H9 (cell line): ENCODE measurements around the gene CLC. TPM values are rescaled to one million over a fixed set of nuclear protein-coding genes. Genes with fewer than 3 reads are reported as not detected.

Source experiments
- DNase-seq: peaks from one replicate; pipeline ENCODE4 v3.0.0-alpha.2; 2017
- H2AFZ ChIP-seq: one replicate; pipeline ENCODE4 v1.6.1; 2013; ENCODE audit warnings: mild to moderate bottlenecking, low read length, control low read depth, moderate library complexity
- H2AK5ac ChIP-seq: 2 replicates; pipeline ENCODE4 v1.6.1; 2013; ENCODE audit warnings: low read length, control low read depth, mixed read lengths; ENCODE audit not compliant: insufficient read length
- H2BK120ac ChIP-seq: one replicate; pipeline ENCODE4 v1.6.1; 2013; ENCODE audit warnings: low read depth, mild to moderate bottlenecking, low read length, control low read depth, inconsistent platforms; ENCODE audit not compliant: poor library complexity, severe bottlenecking
- H2BK12ac ChIP-seq: 2 replicates; pipeline ENCODE4 v1.6.1; 2013; ENCODE audit warnings: low read length, control low read depth, mixed read lengths, low read depth; ENCODE audit not compliant: insufficient read length
- H2BK15ac ChIP-seq: 2 replicates; pipeline ENCODE4 v1.6.1; 2013; ENCODE audit warnings: low read depth, low read length, control low read depth
- H2BK20ac ChIP-seq: one replicate; pipeline ENCODE4 v1.6.1; 2013; ENCODE audit warnings: low read depth, mild to moderate bottlenecking, low read length, control low read depth, inconsistent platforms; ENCODE audit not compliant: poor library complexity, severe bottlenecking
- H2BK5ac ChIP-seq: 2 replicates; pipeline ENCODE4 v1.6.1; 2013; ENCODE audit warnings: low read length, control low read depth, mixed read lengths; ENCODE audit not compliant: insufficient read length
- H3K14ac ChIP-seq: 2 replicates; pipeline ENCODE4 v1.6.1; 2013; ENCODE audit warnings: low read length, control low read depth; ENCODE audit not compliant: insufficient read depth
- H3K18ac ChIP-seq: 2 replicates; pipeline ENCODE4 v1.6.1; 2013; ENCODE audit warnings: low read depth, mild to moderate bottlenecking, mixed read lengths, low read length, control low read depth; ENCODE audit not compliant: insufficient read length
- H3K23ac ChIP-seq: 2 replicates; pipeline ENCODE4 v1.6.1; 2013; ENCODE audit warnings: low read length, control low read depth, mixed read lengths, low read depth; ENCODE audit not compliant: insufficient read length
- H3K23me2 ChIP-seq: 2 replicates; pipeline ENCODE4 v1.6.1; 2013; ENCODE audit warnings: low read depth, mild to moderate bottlenecking, mixed read lengths, low read length, control low read depth; ENCODE audit not compliant: insufficient read length, poor library complexity, severe bottlenecking
- H3K27ac ChIP-seq: 2 replicates; pipeline ENCODE4 v1.5.1; 2013; ENCODE audit warnings: low read length, control low read depth, mixed read lengths, low read depth; ENCODE audit not compliant: insufficient read length
- H3K27me3 ChIP-seq: 2 replicates; pipeline ENCODE4 v1.6.1; 2013; ENCODE audit warnings: low read length, control low read depth, inconsistent platforms; ENCODE audit not compliant: insufficient read depth
- H3K4ac ChIP-seq: 2 replicates; pipeline ENCODE4 v1.6.1; 2013; ENCODE audit warnings: low read depth, mild to moderate bottlenecking, control low read depth, inconsistent platforms, low read length, moderate library complexity
- H3K4me1 ChIP-seq: 2 replicates; pipeline ENCODE4 v1.6.1; 2013; ENCODE audit warnings: low read length, control low read depth, inconsistent platforms; ENCODE audit not compliant: insufficient read depth
- H3K4me2 ChIP-seq: 2 replicates; pipeline ENCODE4 v1.6.1; 2013; ENCODE audit warnings: low read length, control low read depth, mixed read lengths; ENCODE audit not compliant: insufficient read length, insufficient read depth
- H3K56ac ChIP-seq: 2 replicates; pipeline ENCODE4 v1.6.1; 2013; ENCODE audit warnings: low read depth, mild to moderate bottlenecking, mixed read lengths, low read length, control low read depth; ENCODE audit not compliant: insufficient read length
- H3K79me1 ChIP-seq: 2 replicates; pipeline ENCODE4 v1.6.1; 2013; ENCODE audit warnings: low read depth, mild to moderate bottlenecking, moderate library complexity, low read length, control low read depth, inconsistent platforms; ENCODE audit not compliant: insufficient read depth, poor library complexity, severe bottlenecking
- H3K79me2 ChIP-seq: 2 replicates; pipeline ENCODE4 v1.6.1; 2013; ENCODE audit warnings: low read length, control low read depth, inconsistent platforms; ENCODE audit not compliant: insufficient read depth
- H3K9ac ChIP-seq: 2 replicates; pipeline ENCODE4 v1.6.1; 2013; ENCODE audit warnings: low read length, control low read depth, mixed read lengths; ENCODE audit not compliant: insufficient read length; ENCODE audit errors: extremely low read depth
- H3K9me3 ChIP-seq: one replicate; pipeline ENCODE4 v1.6.1; 2013; ENCODE audit warnings: low read depth, low read length, inconsistent platforms; ENCODE audit not compliant: control insufficient read depth
- H3T11ph ChIP-seq: one replicate; pipeline ENCODE4 v1.6.1; 2013; ENCODE audit warnings: mild to moderate bottlenecking, low read length, control low read depth, inconsistent platforms
- H4K20me1 ChIP-seq: one replicate; pipeline ENCODE4 v1.6.1; 2013; ENCODE audit not compliant: control insufficient read depth, insufficient read length, insufficient read depth
- H4K5ac ChIP-seq: 2 replicates; pipeline ENCODE4 v1.6.1; 2013; ENCODE audit warnings: low read depth, mild to moderate bottlenecking, mixed read lengths, low read length, control low read depth; ENCODE audit not compliant: insufficient read length
- H4K8ac ChIP-seq: replicated peaks from 2 replicates; pipeline ENCODE4 v1.6.1; 2013; ENCODE audit warnings: low read length, control low read depth, mixed read lengths, low read depth; ENCODE audit not compliant: insufficient read length
- H4K91ac ChIP-seq: 2 replicates; pipeline ENCODE4 v1.6.1; 2013; ENCODE audit warnings: low read depth, mild to moderate bottlenecking, moderate library complexity, mixed read lengths, low read length, control low read depth; ENCODE audit not compliant: insufficient read length
- H3K27ac Mint-ChIP-seq, 3 experiments: 2 replicates in 2 of 3; 3 replicates in 1 of 3; pipeline ENCODE4 v1.8.0; 2020 to 2021; ENCODE audit warnings: mixed read lengths in 3 of 3, mild to moderate bottlenecking in 1 of 3, moderate library complexity in 1 of 3
- H3K27me3 Mint-ChIP-seq: 2 replicates; pipeline ENCODE4 v1.8.0; 2021; ENCODE audit warnings: low read depth, mild to moderate bottlenecking, moderate library complexity, mixed read lengths
- H3K36me3 Mint-ChIP-seq, 3 experiments: 2 replicates in 2 of 3; 3 replicates in 1 of 3; pipeline ENCODE4 v1.8.0; 2020 to 2021; ENCODE audit warnings: low read depth in 3 of 3, mixed read lengths in 3 of 3; ENCODE audit not compliant: insufficient read depth in 1 of 3
- H3K4me1 Mint-ChIP-seq, 2 experiments: 2 replicates each; pipeline ENCODE4 v1.8.0; 2020; ENCODE audit warnings: mixed read lengths in 2 of 2
- H3K4me3 Mint-ChIP-seq, 2 experiments: 2 replicates in 1 of 2; 3 replicates in 1 of 2; pipeline ENCODE4 v1.8.0; 2020 to 2021; ENCODE audit warnings: mild to moderate bottlenecking in 2 of 2, mixed read lengths in 2 of 2, moderate library complexity in 1 of 2
- H3K9me3 Mint-ChIP-seq, 2 experiments: 2 replicates in 1 of 2; 3 replicates in 1 of 2; pipeline ENCODE4 v1.8.0; 2020; ENCODE audit warnings: mild to moderate bottlenecking in 2 of 2, mixed read lengths in 2 of 2, moderate library complexity in 1 of 2
- CTCF ChIP-seq: fragments of 200-600 bp; sonication (generic); conservative IDR thresholded peaks from 3 replicates; pipeline ENCODE4 v1.8.0; 2021; ENCODE audit warnings: antibody characterized with exemption, mild to moderate bottlenecking
- whole genome bisulfite sequencing: extraction: QIAGEN DNeasy Blood & Tissue Kit; methylation state at CpG from one replicate; pipeline ENCODE4 v1.1.7; 2013; ENCODE audit warnings: missing lambda C conversion rate, low lambda C conversion rate, mixed read lengths; ENCODE audit not compliant: insufficient read length; ENCODE audit errors: extremely low coverage; 5-methylcytosine and 5-hydroxymethylcytosine counted together
- total RNA-seq: library from RNA; stranded (reverse); gene quantifications from 2 replicates; pipeline ENCODE4 v1.2.1, GENCODE V29; 2021

The CLC gene
- total RNA-seq, 1 experiment from 2014 or later, result 0.39 TPM

GRCh38 chr19:39759457-39760184 lies 21.8 kb upstream of the CLC start:
- WGBS, result no CpG with 5 or more reads among the region's 4 CpGs
- H3K27me3 ChIP-seq, result no peaks in the 10 kb centered on the region
- H4K8ac ChIP-seq, result no peak overlapping the region

More at GRCh38 chr19:39759457-39760184, 21.8 kb upstream of the CLC start:
- no peak overlapping the region for H3K4ac ChIP-seq
- no peaks in the 10 kb centered on the region for H3K79me2 ChIP-seq
- H3K23ac ChIP-seq, result no peak overlapping the region
- H2BK120ac ChIP-seq, result no peak overlapping the region
- no peaks in the 10 kb centered on the region for H3K9me3 ChIP-seq
- no peak overlapping the region for H2BK12ac ChIP-seq
- no peaks in the 10 kb centered on the region for H4K20me1 ChIP-seq
- no peak overlapping the region for H2AK5ac ChIP-seq
- H4K5ac ChIP-seq, result no peak overlapping the region
- H3K56ac ChIP-seq, result no peak overlapping the region
- H3K27ac ChIP-seq, result no peak overlapping the region
- no peak overlapping the region for H3K9ac ChIP-seq
- no peaks in the 10 kb centered on the region for H3K79me1 ChIP-seq
- Mint-ChIP-seq H3K36me3 (no peaks in the 10 kb centered on the region), H3K4me3 (no peak overlapping the region), H3K9me3 (no peaks in the 10 kb centered on the region), H3K27ac (no peak overlapping the region), H3K4me1 (peaks cover 10 to 12% of the 10 kb centered on the region in 2 experiments), H3K27me3 (peaks cover 15% of the 10 kb centered on the region)
- H3T11ph ChIP-seq, result no peak overlapping the region
- no peak for TF ChIP-seq CTCF
- no peak overlapping the region for H2BK15ac ChIP-seq
- H2BK5ac ChIP-seq, result no peak overlapping the region
- no peak for DNase-seq
- no peak overlapping the region for H2AFZ ChIP-seq
- no peak overlapping the region for H3K18ac ChIP-seq
- H2BK20ac ChIP-seq, result no peak overlapping the region
- H3K4me2 ChIP-seq, result no peak overlapping the region
- H3K23me2 ChIP-seq, result no peaks in the 10 kb centered on the region
- H3K4me1 ChIP-seq, result no peaks in the 10 kb centered on the region
- no peak overlapping the region for H4K91ac ChIP-seq
- H3K14ac ChIP-seq, result no peak overlapping the region
